HCT116 (cell line): Measurements from ENCODE around the gene EDDM3A. TPM values are rescaled to one million over a fixed set of nuclear protein-coding genes. Genes with fewer than 3 reads are reported as not detected.

Source experiments
- ATAC-seq: fragments of 200-7000 bp; cut with Tn5 transposase; 2 replicates; pipeline ENCODE4 v1.9.1; 2020; ENCODE audit warnings: mild to moderate bottlenecking, moderate library complexity
- BruUV-seq: library from RNA; stranded (reverse); fragments of 400-500 nt; replicated peaks from 2 replicates; lab custom pipeline; 2021; lab: Mats Ljungman, UMichigan
- CTCF ChIA-PET: fragments of 300-600 bp; sonication (Branson Sonifier 250); formaldehyde crosslinking; loops from one replicate; lab custom pipeline; 2021; ENCODE audit warnings: antibody characterized with exemption; lab: Charles Lee
- POLR2A ChIA-PET: fragments of 300-600, 350-600 bp; sonication (Branson Sonifier 250); formaldehyde crosslinking; loops from one replicate; lab custom pipeline; 2021; ENCODE audit warnings: antibody characterized with exemption; lab: Charles Lee
- RAD21 ChIA-PET, 2 experiments: fragments of 300-600 bp; sonication (Branson Sonifier 250); formaldehyde crosslinking; loops; one replicate each; lab custom pipeline; 2023; ENCODE audit warnings: low total read pairs in 2 of 2; ENCODE audit not compliant: uncharacterized antibody in 2 of 2, unreplicated experiment in 2 of 2, low non-redundant PET in 1 of 2; lab: Charles Lee
- DNase-seq: peaks from one replicate; pipeline ENCODE4 v3.0.0-alpha.2; 2010; ENCODE audit warnings: low read depth, low spot score
- H2AFZ ChIP-seq: fragments of 200-600 bp; shearing (Covaris generic), sonication (generic); 2 replicates; pipeline ENCODE4 v1.6.1; 2017; ENCODE audit warnings: low read depth, mixed run types, mixed read lengths, antibody characterized with exemption, low read length; ENCODE audit not compliant: poor library complexity, severe bottlenecking
- H3K27ac ChIP-seq: 2 replicates; pipeline ENCODE4 v1.5.1; 2012; ENCODE audit warnings: low read depth, low read length
- H3K27me3 ChIP-seq: fragments of 200-600 bp; sonication (generic); 2 replicates; pipeline ENCODE4 v1.6.1; 2016; ENCODE audit warnings: mixed run types, low read length, mixed read lengths; ENCODE audit not compliant: insufficient read depth
- H3K36me3 ChIP-seq, 2 experiments: fragments of 200-500 bp in 1 of 2; fragments of 200-600 bp in 1 of 2; sonication (Bioruptor generic) in 1 of 2; sonication (generic) in 1 of 2; 2 replicates each; pipeline versions ENCODE4 v1.5.1 to v1.6.1; 2014 to 2016; ENCODE audit warnings: low read length in 2 of 2, inconsistent platforms in 1 of 2, mixed read lengths in 1 of 2, mixed run types in 1 of 2; ENCODE audit not compliant: insufficient read depth in 2 of 2, control insufficient read depth in 1 of 2
- H3K4me1 ChIP-seq, 2 experiments: fragments of 200-600 bp in 1 of 2; sonication (generic) in 1 of 2; 2 replicates each; pipeline versions ENCODE4 v1.5.1 to v1.6.1; 2012 to 2017; ENCODE audit warnings: low read length in 2 of 2, inconsistent platforms in 1 of 2, mild to moderate bottlenecking in 1 of 2, mixed read lengths in 1 of 2, mixed run types in 1 of 2, moderate library complexity in 1 of 2; ENCODE audit not compliant: insufficient read depth in 2 of 2, control insufficient read depth in 1 of 2
- H3K4me2 ChIP-seq: fragments of 200-600 bp; sonication (generic); 2 replicates; pipeline ENCODE4 v1.6.1; 2017; ENCODE audit warnings: mixed run types, low read length, mixed read lengths
- H3K4me3 ChIP-seq, 2 experiments: fragments of 200-600 bp in 1 of 2; sonication (generic) in 1 of 2; replicated peaks in 1 of 2; 2 replicates each; pipeline ENCODE4 v1.5.1; 2011 to 2016; ENCODE audit warnings: low read length in 2 of 2, control low read depth in 1 of 2, low read depth in 1 of 2, mild to moderate bottlenecking in 1 of 2, mixed read lengths in 1 of 2, mixed run types in 1 of 2
- H3K79me2 ChIP-seq: fragments of 200-600 bp; sonication (generic); 2 replicates; pipeline ENCODE4 v1.6.1; 2017; ENCODE audit warnings: mild to moderate bottlenecking, mixed run types, low read length, moderate library complexity, mixed read lengths; ENCODE audit not compliant: insufficient read depth
- H3K9ac ChIP-seq: fragments of 200-600 bp; sonication (generic); 2 replicates; pipeline ENCODE4 v1.6.1; 2016; ENCODE audit warnings: low read length, mixed read lengths
- H3K9me2 ChIP-seq: fragments of 200-600 bp; sonication (generic), shearing (Covaris generic); 2 replicates; pipeline ENCODE4 v1.6.1; 2017; ENCODE audit warnings: mixed run types, mild to moderate bottlenecking, moderate library complexity; ENCODE audit not compliant: insufficient read depth
- H3K9me3 ChIP-seq, 2 experiments: fragments of 200-500 bp in 1 of 2; fragments of 200-600 bp in 1 of 2; sonication (Bioruptor generic) in 1 of 2; sonication (generic) in 1 of 2; 2 replicates each; pipeline ENCODE4 v1.6.1; 2014 to 2017; ENCODE audit warnings: low read length in 2 of 2, mixed read lengths in 2 of 2, inconsistent platforms in 1 of 2, low read depth in 1 of 2, mild to moderate bottlenecking in 1 of 2, mixed run types in 1 of 2, moderate library complexity in 1 of 2; ENCODE audit not compliant: control insufficient read depth in 1 of 2, insufficient read depth in 1 of 2
- H4K20me1 ChIP-seq: fragments of 200-600 bp; sonication (generic), shearing (Covaris generic); 2 replicates; pipeline ENCODE4 v1.6.1; 2017; ENCODE audit warnings: mixed run types, mild to moderate bottlenecking, moderate library complexity; ENCODE audit not compliant: insufficient read depth
- ATF3 ChIP-seq: IDR thresholded peaks from 2 replicates; pipeline ENCODE4 v1.6.1; 2012
- CBX3 ChIP-seq: IDR thresholded peaks from 2 replicates; pipeline ENCODE4 v1.6.1; 2012; ENCODE audit warnings: low read depth
- CTCF ChIP-seq, 3 experiments: fragments of 200-600 bp in 1 of 3; sonication (generic) in 1 of 3; IDR thresholded peaks in 2 of 3; conservative IDR thresholded peaks in 1 of 3; 2 replicates each; pipeline ENCODE4 v1.5.1; 2012 to 2017; ENCODE audit warnings: low read depth in 2 of 3, low read length in 2 of 3, antibody characterized with exemption in 1 of 3, borderline replicate concordance in 1 of 3, control low read depth in 1 of 3, mild to moderate bottlenecking in 1 of 3, mixed read lengths in 1 of 3, mixed run types in 1 of 3, moderate library complexity in 1 of 3; ENCODE audit not compliant: insufficient read depth in 1 of 3
- EGR1 ChIP-seq: IDR thresholded peaks from 2 replicates; pipeline ENCODE4 v1.6.1; 2012; ENCODE audit warnings: low read depth
- ELF1 ChIP-seq: IDR thresholded peaks from 2 replicates; pipeline ENCODE4 v1.6.1; 2012; ENCODE audit warnings: low read depth, borderline replicate concordance
- EZH2 ChIP-seq: fragments of 200-600 bp; sonication (generic); IDR thresholded peaks from 2 replicates; pipeline ENCODE4 v1.6.1; 2017; ENCODE audit warnings: antibody characterized with exemption, mixed run types
- JUND ChIP-seq: IDR thresholded peaks from 2 replicates; pipeline ENCODE4 v1.6.1; 2012
- MAX ChIP-seq: IDR thresholded peaks from 2 replicates; pipeline ENCODE4 v1.6.1; 2012
- POLR2AphosphoS5 ChIP-seq: IDR thresholded peaks from 2 replicates; pipeline ENCODE4 v1.6.1; 2011; ENCODE audit warnings: mild to moderate bottlenecking, low read depth, low read length, moderate library complexity
- RAD21 ChIP-seq: IDR thresholded peaks from 2 replicates; pipeline ENCODE4 v1.6.1; 2012; ENCODE audit warnings: low read depth, mild to moderate bottlenecking
- SIN3A ChIP-seq: IDR thresholded peaks from 2 replicates; pipeline ENCODE4 v1.6.1; 2012; ENCODE audit warnings: low read depth
- SRF ChIP-seq: IDR thresholded peaks from 2 replicates; pipeline ENCODE4 v1.6.1; 2012; ENCODE audit warnings: low read depth
- ZBTB33 ChIP-seq: IDR thresholded peaks from 2 replicates; pipeline ENCODE4 v1.6.1; 2011; ENCODE audit warnings: mild to moderate bottlenecking, low read length, moderate library complexity; ENCODE audit not compliant: insufficient replicate concordance; ENCODE audit errors: extremely low read depth
- ZFX ChIP-seq: fragments of 450-650 bp; IDR thresholded peaks from 2 replicates; pipeline ENCODE4 v1.6.1; 2017
- ZNF274 ChIP-seq: fragments of 200-500 bp; sonication (Bioruptor generic); IDR thresholded peaks from 2 replicates; pipeline ENCODE4 v1.6.1; 2014; ENCODE audit warnings: mild to moderate bottlenecking, low read depth, low read length, inconsistent platforms
- intact Hi-C: fragments of 100-400 bp; cut with micrococcal nuclease; formaldehyde crosslinking; loops from 2 replicates; pipeline ENCODE4 v1.10.0; 2022
- total RNA-seq: library from RNA; stranded (reverse); gene quantifications from one replicate; pipeline ENCODE4 v1.2.1, GENCODE V29; 2021; ENCODE audit not compliant: unreplicated experiment

Gene EDDM3A
- total RNA-seq, 1 experiment from 2014 or later, result not detected

- H3K79me2 ChIP-seq, result no peaks in the 10 kb centered on the region
- H3K4me1 ChIP-seq, result 0 out of 4 replicates have a peak, but pooled peaks cover 0 to 4% of the 10 kb centered on the region in 2 experiments
- H3K36me3 ChIP-seq, result no peaks in the 10 kb centered on the region
- DNase-seq, result no peak
- no peak for TF ChIP-seq JUND
- TF ChIP-seq RAD21, result no peak
- no peak for TF ChIP-seq ATF3
- TF ChIP-seq ZBTB33, result no peak
- TF ChIP-seq, all 23 proteins: peak for 0
- no peaks in the 10 kb centered on the region for H3K9me3 ChIP-seq
- ChIA-PET POLR2A (no interaction called here), CTCF (no interaction called here), RAD21 (no interaction called here)
- BruUV-seq, result no TSS peak
- no peak overlapping the region for H2AFZ ChIP-seq
- H3K9ac ChIP-seq, result no peak overlapping the region
- no peak for ATAC-seq
- no peak overlapping the region for H3K4me2 ChIP-seq
- intact Hi-C loops, result no loop called here
- no peak overlapping the region for H3K27ac ChIP-seq
- H3K9me2 ChIP-seq, result no peaks in the 10 kb centered on the region
- no peaks in the 10 kb centered on the region for H3K27me3 ChIP-seq
- H4K20me1 ChIP-seq, result no peaks in the 10 kb centered on the region
- H3K4me3 ChIP-seq, result no peak overlapping the region
Measured at GRCh38 chr14:20787025-20787424, 41.3 kb downstream of the EDDM3A start.

- no peak for ATAC-seq
- Histone ChIP-seq H2AFZ (no peak overlapping the region), H3K27me3 (no peaks in the 10 kb centered on the region), H3K79me2 (no peaks in the 10 kb centered on the region), H3K9me2 (no peaks in the 10 kb centered on the region), H4K20me1 (no peaks in the 10 kb centered on the region), H3K4me3 (no peak overlapping the region), H3K4me2 (no peak overlapping the region), H3K27ac (no peak overlapping the region), H3K4me1 (no peaks in the 10 kb centered on the region), H3K9ac (no peak overlapping the region), H3K36me3 (no peaks in the 10 kb centered on the region), H3K9me3 (no peaks in the 10 kb centered on the region)
- ChIA-PET POLR2A (no interaction called here), RAD21 (no interaction called here), CTCF (no interaction called here)
- TF ChIP-seq JUND (no peak), SRF (no peak), ELF1 (no peak), ZFX (no peak), CBX3 (no peak), POLR2AphosphoS5 (no peak), EGR1 (no peak), CTCF (IDR thresholded peaks at IDR 0.05 in 2 of 3, conservative IDR thresholded peaks at IDR 0.05 in 1 of 3; ENCODE audit: borderline replicate concordance in 1 of 3, insufficient read depth in 1 of 3, low read depth in 2 of 3, low read length in 2 of 3) (no peak), MAX (no peak), SIN3A (no peak), EZH2 (no peak), ZNF274 (no peak), ATF3 (no peak)
- no TSS peak for BruUV-seq
- intact Hi-C loops, result no loop called here
- DNase-seq, result no peak
Measured at GRCh38 chr14:20789230-20789813, 43.6 kb downstream of the EDDM3A start.
